ENCODE results near the gene EHMT1. TPM values are rescaled to one million over a fixed set of nuclear protein-coding genes. Genes with fewer than 3 reads are reported as not detected.

The EHMT1 gene
- total and polyA plus RNA-seq, 9 of the 15 experiments (the other 6 are each of a cell fraction or from before 2014, with no cell fraction given) = 2.2 to 76.0 (median 36.4) TPM

DNA sequence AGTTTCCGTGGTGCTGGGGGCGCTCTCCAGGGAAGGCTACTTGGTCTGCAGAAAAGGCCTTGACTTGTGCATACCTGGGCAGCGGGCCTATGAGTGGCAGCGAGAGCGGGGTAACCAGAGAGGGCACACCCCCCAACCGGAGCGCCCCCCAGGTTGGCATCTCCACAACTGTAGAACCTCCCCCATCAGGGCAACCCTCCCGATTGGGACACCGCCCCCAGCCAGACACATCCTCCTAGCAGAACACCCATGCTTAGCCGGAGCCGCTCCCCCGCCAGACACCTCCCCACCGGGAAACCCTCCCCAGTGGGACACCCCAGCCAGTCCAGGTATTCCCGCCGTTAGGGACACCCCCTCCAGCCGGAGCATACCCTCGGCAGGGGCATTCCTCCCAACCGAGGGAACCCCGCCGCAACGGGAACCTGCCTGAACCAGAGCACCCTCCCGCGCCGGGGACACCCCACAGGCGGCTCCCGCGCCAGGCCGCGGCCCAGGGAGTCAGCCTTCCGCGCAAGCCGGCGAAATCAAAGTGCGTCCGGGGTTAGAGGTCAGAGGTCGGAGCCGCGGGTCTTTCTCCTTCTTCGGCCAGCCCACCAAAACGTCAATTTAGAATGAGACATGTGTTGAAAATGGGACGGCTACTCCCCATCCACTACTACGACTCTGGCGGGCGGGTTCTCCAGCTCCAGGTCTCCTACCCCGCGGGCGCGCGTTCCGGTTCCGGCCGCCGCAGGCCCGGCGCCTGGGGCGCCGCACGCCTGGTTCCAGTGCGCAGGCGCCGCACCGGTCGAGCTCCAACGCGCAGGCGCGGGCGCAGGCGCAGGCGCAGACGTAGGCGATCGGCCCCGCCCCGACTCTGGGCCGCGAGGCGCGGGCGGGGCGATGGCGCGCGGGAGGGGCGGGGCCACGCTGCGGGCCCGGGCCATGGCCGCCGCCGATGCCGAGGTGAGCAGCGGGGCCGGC lies at the start of gene EHMT1 (continued):
- TF ChIP-seq ZNF134 (CRISPR knock-in tag; conservative IDR thresholded peaks at IDR 0.05) = 0 out of 2 replicates have a peak, but pooled peaks have one; percentile 18
- peak; percentile 95 for TF ChIP-seq CREM (IDR thresholded peaks at IDR 0.05; ENCODE audit: low read depth)
- TF ChIP-seq DNMT1 (IDR thresholded peaks at IDR 0.05) = no peak
- TF ChIP-seq RBM14 (IDR thresholded peaks at IDR 0.05; ENCODE audit: borderline replicate concordance, insufficient read depth, low read depth, low read length) = no peak
- TF ChIP-seq SMAD2 (IDR thresholded peaks at IDR 0.05; ENCODE audit: low read depth, low read length) = no peak
- TF ChIP-seq TEAD4 (IDR thresholded peaks at IDR 0.05; ENCODE audit: low read length) = 0 out of 2 replicates have a peak, but pooled peaks have one; percentile 9
- TF ChIP-seq TEAD4 (CRISPR knock-in tag; IDR thresholded peaks at IDR 0.05; ENCODE audit: borderline replicate concordance) = no peak
- no peak for TF ChIP-seq ZNF778 (CRISPR knock-in tag; IDR thresholded peaks at IDR 0.05)
- TF ChIP-seq ZNF695 (CRISPR knock-in tag; IDR thresholded peaks at IDR 0.05) = no peak
- TF ChIP-seq ZNF146 (CRISPR knock-in tag; IDR thresholded peaks at IDR 0.05; ENCODE audit: unreplicated experiment) = no peak
- TF ChIP-seq KDM4B (IDR thresholded peaks at IDR 0.05; ENCODE audit: borderline replicate concordance in 2 of 2, low read depth in 1 of 2) = peak in 1 of 2 experiments; percentile 36; a peak in 1 of 4 replicates
- TF ChIP-seq JUNB (CRISPR knock-in tag; conservative IDR thresholded peaks at IDR 0.05) = no peak
- TF ChIP-seq, protein P1, sequence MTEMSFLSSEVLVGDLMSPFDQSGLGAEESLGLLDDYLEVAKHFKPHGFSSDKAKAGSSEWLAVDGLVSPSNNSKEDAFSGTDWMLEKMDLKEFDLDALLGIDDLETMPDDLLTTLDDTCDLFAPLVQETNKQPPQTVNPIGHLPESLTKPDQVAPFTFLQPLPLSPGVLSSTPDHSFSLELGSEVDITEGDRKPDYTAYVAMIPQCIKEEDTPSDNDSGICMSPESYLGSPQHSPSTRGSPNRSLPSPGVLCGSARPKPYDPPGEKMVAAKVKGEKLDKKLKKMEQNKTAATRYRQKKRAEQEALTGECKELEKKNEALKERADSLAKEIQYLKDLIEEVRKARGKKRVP (CRISPR knock-in tag; IDR thresholded peaks at IDR 0.05) = peak; percentile 46; the same call in 1 of the 2 replicates
- TF ChIP-seq, protein P2, sequence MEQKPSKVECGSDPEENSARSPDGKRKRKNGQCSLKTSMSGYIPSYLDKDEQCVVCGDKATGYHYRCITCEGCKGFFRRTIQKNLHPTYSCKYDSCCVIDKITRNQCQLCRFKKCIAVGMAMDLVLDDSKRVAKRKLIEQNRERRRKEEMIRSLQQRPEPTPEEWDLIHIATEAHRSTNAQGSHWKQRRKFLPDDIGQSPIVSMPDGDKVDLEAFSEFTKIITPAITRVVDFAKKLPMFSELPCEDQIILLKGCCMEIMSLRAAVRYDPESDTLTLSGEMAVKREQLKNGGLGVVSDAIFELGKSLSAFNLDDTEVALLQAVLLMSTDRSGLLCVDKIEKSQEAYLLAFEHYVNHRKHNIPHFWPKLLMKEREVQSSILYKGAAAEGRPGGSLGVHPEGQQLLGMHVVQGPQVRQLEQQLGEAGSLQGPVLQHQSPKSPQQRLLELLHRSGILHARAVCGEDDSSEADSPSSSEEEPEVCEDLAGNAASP (IDR thresholded peaks at IDR 0.05) = no peak
- TF ChIP-seq FOXK2 (conservative IDR thresholded peaks at IDR 0.05 in 1 of 2, IDR thresholded peaks at IDR 0.05 in 1 of 2; ENCODE audit: low read depth in 2 of 2) = peak; percentile 21 to 30; a peak in 2 of 4 replicates
- no peak for TF ChIP-seq MEF2D (tag; conservative IDR thresholded peaks at IDR 0.05; ENCODE audit: low read depth)
- no peak for TF ChIP-seq ZNF354B (CRISPR knock-in tag; IDR thresholded peaks at IDR 0.05)
- TF ChIP-seq ZNF586 (CRISPR knock-in tag; conservative IDR thresholded peaks at IDR 0.05) = no peak
- TF ChIP-seq SMARCA4 (IDR thresholded peaks at IDR 0.05) = 0 out of 2 replicates have a peak, but pooled peaks have one; percentile 19
- TF ChIP-seq ZC3H8 (IDR thresholded peaks at IDR 0.05) = no peak
- TF ChIP-seq RHOXF2B (CRISPR knock-in tag; conservative IDR thresholded peaks at IDR 0.05) = peak; percentile 75; the same call in 1 of the 2 replicates
- no peak for TF ChIP-seq ZFP30 (CRISPR knock-in tag; IDR thresholded peaks at IDR 0.05; ENCODE audit: borderline replicate concordance)
- TF ChIP-seq FOXJ3 (CRISPR knock-in tag; IDR thresholded peaks at IDR 0.05) = no peak
- no peak for TF ChIP-seq BACH1 (tag; IDR thresholded peaks at IDR 0.05)
- TF ChIP-seq RBM17 (IDR thresholded peaks at IDR 0.05; ENCODE audit: borderline replicate concordance, low read depth, low read length) = no peak
- TF ChIP-seq ZNF707 (CRISPR knock-in tag; conservative IDR thresholded peaks at IDR 0.05) = no peak
- TF ChIP-seq CEBPG (CRISPR knock-in tag; IDR thresholded peaks at IDR 0.05) = peak; percentile 34; the same call in 1 of the 2 replicates
- no peak for TF ChIP-seq CEBPG (tag; conservative IDR thresholded peaks at IDR 0.05 in 1 of 2, IDR thresholded peaks at IDR 0.05 in 1 of 2)
- TF ChIP-seq HMG20B (CRISPR knock-in tag; IDR thresholded peaks at IDR 0.05) = peak; percentile 81; the same call in 1 of the 2 replicates
